IMR-90 (cell line): ENCODE data around the gene WDR91. TPM values are rescaled to one million over a fixed set of nuclear protein-coding genes. Genes with fewer than 3 reads are reported as not detected.

Experiments used
- ATAC-seq: fragments of 200-7000 bp; cut with Tn5 transposase; 2 replicates; pipeline ENCODE4 v1.9.1; 2020; ENCODE audit warnings: low read depth, mild to moderate bottlenecking, moderate library complexity
- BruUV-seq: library from RNA; stranded (reverse); fragments of 400-500 nt; replicated peaks from 2 replicates; lab custom pipeline; 2021; lab: Mats Ljungman, UMichigan
- CTCF ChIA-PET: fragments of 300-600 bp; formaldehyde crosslinking; extraction: SDS; loops from one replicate; lab custom pipeline; 2021; ENCODE audit warnings: antibody characterized with exemption; lab: Yijun Ruan, JAX
- POLR2A ChIA-PET: fragments of 300-600 bp; sonication (Branson Sonifier 250); formaldehyde crosslinking; loops from one replicate; lab custom pipeline; 2022; ENCODE audit warnings: antibody characterized with exemption; ENCODE audit not compliant: unreplicated experiment; lab: Charles Lee
- DNase-seq: peaks from one replicate; pipeline ENCODE4 v3.0.0; 2013
- H2AFZ ChIP-seq: replicated peaks from 2 replicates; pipeline ENCODE3; 2013; ENCODE audit warnings: low read length, mild to moderate bottlenecking; ENCODE audit not compliant: poor library complexity
- H2AK5ac ChIP-seq: 2 replicates; pipeline ENCODE4 v1.6.1; 2013; ENCODE audit warnings: low read depth, low read length, inconsistent platforms
- H2AK9ac ChIP-seq: replicated peaks from 2 replicates; pipeline ENCODE3; 2013; ENCODE audit warnings: mild to moderate bottlenecking, low read depth, low read length, moderate library complexity; ENCODE audit not compliant: poor library complexity
- H2BK120ac ChIP-seq: 2 replicates; pipeline ENCODE4 v1.6.1; 2013; ENCODE audit warnings: low read depth, low read length, inconsistent platforms
- H2BK15ac ChIP-seq: 3 replicates; pipeline ENCODE4 v1.6.1; 2013; ENCODE audit warnings: low read depth, low read length, inconsistent platforms
- H2BK20ac ChIP-seq: 2 replicates; pipeline ENCODE4 v1.6.1; 2013; ENCODE audit warnings: low read depth, mild to moderate bottlenecking, inconsistent platforms, low read length, moderate library complexity
- H2BK5ac ChIP-seq: 2 replicates; pipeline ENCODE4 v1.6.1; 2013; ENCODE audit warnings: mild to moderate bottlenecking, low read depth, low read length, inconsistent platforms; ENCODE audit not compliant: poor library complexity, severe bottlenecking
- H3K14ac ChIP-seq: replicated peaks from 2 replicates; pipeline ENCODE4 v1.6.1; 2013; ENCODE audit warnings: low read depth, low read length, inconsistent platforms
- H3K18ac ChIP-seq: 2 replicates; pipeline ENCODE4 v1.6.1; 2013; ENCODE audit warnings: low read depth, low read length, control low read depth
- H3K23ac ChIP-seq: 2 replicates; pipeline ENCODE4 v1.6.1; 2013; ENCODE audit warnings: low read depth, low read length, inconsistent platforms
- H3K27ac ChIP-seq: 2 replicates; pipeline ENCODE4 v1.5.1; 2013; ENCODE audit warnings: mild to moderate bottlenecking, control low read depth, low read length; ENCODE audit not compliant: insufficient read depth
- H3K27me3 ChIP-seq: 2 replicates; pipeline ENCODE4 v1.6.1; 2013; ENCODE audit warnings: low read length; ENCODE audit not compliant: control insufficient read depth, insufficient read depth
- H3K36me3 ChIP-seq: 2 replicates; pipeline ENCODE4 v1.6.1; 2013; ENCODE audit warnings: low read length, mixed read lengths; ENCODE audit not compliant: control insufficient read depth, insufficient read depth
- H3K4ac ChIP-seq: 2 replicates; pipeline ENCODE4 v1.6.1; 2013; ENCODE audit warnings: low read depth, low read length, inconsistent platforms
- H3K4me1 ChIP-seq: 2 replicates; pipeline ENCODE4 v1.6.1; 2013; ENCODE audit warnings: low read length, mixed read lengths; ENCODE audit not compliant: control insufficient read depth, insufficient read depth
- H3K4me2 ChIP-seq: 2 replicates; pipeline ENCODE4 v1.6.1; 2013; ENCODE audit warnings: low read depth, mild to moderate bottlenecking, control low read depth, low read length, moderate library complexity
- H3K4me3 ChIP-seq: 2 replicates; pipeline ENCODE4 v1.5.1; 2013; ENCODE audit warnings: low read depth, mild to moderate bottlenecking, control low read depth, low read length, moderate library complexity; ENCODE audit not compliant: insufficient read depth
- H3K56ac ChIP-seq: 2 replicates; pipeline ENCODE4 v1.6.1; 2013; ENCODE audit warnings: low read length, inconsistent platforms; ENCODE audit not compliant: insufficient read depth; ENCODE audit errors: extremely low read depth
- H3K79me1 ChIP-seq, 2 experiments: 2 replicates each; pipeline ENCODE4 v1.6.1; 2013; ENCODE audit warnings: low read length in 2 of 2, inconsistent platforms in 1 of 2, low read depth in 1 of 2
- H3K9ac ChIP-seq: 2 replicates; pipeline ENCODE4 v1.6.1; 2013; ENCODE audit warnings: low read depth, low read length, control low read depth
- H3K9me1 ChIP-seq: 2 replicates; pipeline ENCODE4 v1.6.1; 2013; ENCODE audit warnings: low read length, inconsistent platforms; ENCODE audit not compliant: insufficient read depth
- H3K9me3 ChIP-seq: 2 replicates; pipeline ENCODE4 v1.6.1; 2013; ENCODE audit warnings: low read length; ENCODE audit not compliant: control insufficient read depth, insufficient read depth
- H4K20me1 ChIP-seq: 2 replicates; pipeline ENCODE4 v1.6.1; 2013; ENCODE audit warnings: low read length, inconsistent platforms; ENCODE audit not compliant: insufficient read depth
- H4K5ac ChIP-seq: 2 replicates; pipeline ENCODE4 v1.6.1; 2013; ENCODE audit warnings: mild to moderate bottlenecking, low read depth, low read length, control low read depth
- H4K8ac ChIP-seq, 2 experiments: 2 replicates each; pipeline ENCODE4 v1.6.1; 2013; ENCODE audit warnings: low read depth in 2 of 2, low read length in 2 of 2, control low read depth in 1 of 2, inconsistent platforms in 1 of 2
- H4K91ac ChIP-seq: 2 replicates; pipeline ENCODE4 v1.6.1; 2013; ENCODE audit warnings: low read depth, low read length, inconsistent platforms; ENCODE audit not compliant: insufficient read depth
- BHLHE40 ChIP-seq: fragments of 150-350 bp; IDR thresholded peaks from 2 replicates; pipeline ENCODE4 v1.6.1; 2016; ENCODE audit warnings: mild to moderate bottlenecking, low read depth, low read length
- CEBPB ChIP-seq: IDR thresholded peaks from 2 replicates; pipeline ENCODE4 v1.6.1; 2012; ENCODE audit warnings: low read depth, low read length, improper control_type of control experiment
- CHD1 ChIP-seq: IDR thresholded peaks from 2 replicates; pipeline ENCODE4 v1.6.1; 2012; ENCODE audit warnings: low read depth, low read length, improper control_type of control experiment
- FOS ChIP-seq: fragments of 150-350 bp; IDR thresholded peaks from 2 replicates; pipeline ENCODE4 v1.6.1; 2016; ENCODE audit warnings: low read depth, low read length
- MAFK ChIP-seq: IDR thresholded peaks from 2 replicates; pipeline ENCODE4 v1.6.1; 2012; ENCODE audit warnings: low read depth, low read length, improper control_type of control experiment
- MAZ ChIP-seq: IDR thresholded peaks from 2 replicates; pipeline ENCODE4 v1.6.1; 2012; ENCODE audit warnings: low read depth, mild to moderate bottlenecking, low read length, improper control_type of control experiment, moderate library complexity, borderline replicate concordance
- MXI1 ChIP-seq: IDR thresholded peaks from 2 replicates; pipeline ENCODE4 v1.6.1; 2012; ENCODE audit warnings: low read depth, mild to moderate bottlenecking, low read length, moderate library complexity, borderline replicate concordance
- NFE2L2 ChIP-seq: fragments of 150-350 bp; IDR thresholded peaks from 2 replicates; pipeline ENCODE4 v1.6.1; 2016; ENCODE audit warnings: low read depth, mild to moderate bottlenecking, low read length
- POLR2A ChIP-seq: IDR thresholded peaks from 2 replicates; pipeline ENCODE4 v1.6.1; 2012; ENCODE audit warnings: mild to moderate bottlenecking, low read depth, low read length
- RAD21 ChIP-seq: IDR thresholded peaks from 2 replicates; pipeline ENCODE4 v1.6.1; 2012; ENCODE audit warnings: low read length, improper control_type of control experiment
- RCOR1 ChIP-seq: IDR thresholded peaks from 2 replicates; pipeline ENCODE4 v1.6.1; 2012; ENCODE audit warnings: mild to moderate bottlenecking, low read length, improper control_type of control experiment; ENCODE audit not compliant: insufficient replicate concordance
- RFX5 ChIP-seq: IDR thresholded peaks from 2 replicates; pipeline ENCODE4 v1.8.0; 2012; ENCODE audit warnings: low read depth, mild to moderate bottlenecking, low read length, moderate library complexity
- SMC3 ChIP-seq: fragments of 150-350 bp; IDR thresholded peaks from 2 replicates; pipeline ENCODE4 v1.6.1; 2016; ENCODE audit warnings: low read depth, mild to moderate bottlenecking, antibody characterized with exemption, low read length, moderate library complexity
- WGBS, 2 experiments: methylation state at CpG; one replicate each; pipeline versions ENCODE4 v1.1.5 to v1.1.7; 2013; ENCODE audit warnings: missing lambda C conversion rate in 2 of 2; ENCODE audit not compliant: insufficient read length in 1 of 2; ENCODE audit errors: extremely low coverage in 2 of 2; 5-methylcytosine and 5-hydroxymethylcytosine counted together
- dilution Hi-C: fragments of 300-500 bp; cut with HindIII; formaldehyde crosslinking; loops from one replicate; pipeline ENCODE4 v1.14.3; 2018; ENCODE audit warnings: low sequenced_read_pairs; ENCODE audit not compliant: unreplicated experiment
- in situ Hi-C: fragments of 300-500 bp; cut with MboI; formaldehyde crosslinking; loops from 3 replicates; pipeline ENCODE4 v1.14.3; 2019; ENCODE audit warnings: low sequenced_read_pairs, inconsistent platforms, mixed read lengths
- intact Hi-C: fragments of 100-400 bp; cut with micrococcal nuclease; formaldehyde crosslinking; loops from 2 replicates; pipeline ENCODE4 v1.10.0; 2022
- polyA plus RNA-seq, 3 experiments: library from polyadenylated mRNA; depleted of rRNA; stranded (reverse); fragments of >200 nt; gene quantifications; 2 replicates each; pipeline ENCODE4 v1.2.3, GENCODE V29; 2012; ENCODE audit warnings: low replicate concordance in 1 of 3
- total RNA-seq: library from RNA; depleted of rRNA; stranded (reverse); fragments of >200 nt; gene quantifications from 2 replicates; pipeline ENCODE4 v1.2.3, GENCODE V29; 2012
- TF ChIP-seq, protein P1 (sequence below): fragments of 150-350 bp; IDR thresholded peaks from 2 replicates; pipeline ENCODE4 v1.6.1; 2017; ENCODE audit warnings: mild to moderate bottlenecking, antibody characterized with exemption, low read length, low read depth
- TF ChIP-seq, protein P2 (sequence below): conservative IDR thresholded peaks from 2 replicates; pipeline ENCODE4 v1.5.1; 2012; ENCODE audit warnings: mild to moderate bottlenecking, low read depth, low read length, improper control_type of control experiment
- TF ChIP-seq, protein P3 (sequence below): fragments of 150-350 bp; IDR thresholded peaks from 2 replicates; pipeline ENCODE4 v1.6.1; 2016; ENCODE audit warnings: low read depth, mild to moderate bottlenecking, low read length, moderate library complexity, borderline replicate concordance

The WDR91 gene
- total and polyA plus RNA-seq, 2 of the 4 experiments (the other 2 are of a cell fraction) = 5.2 to 10.3 TPM

DNA sequence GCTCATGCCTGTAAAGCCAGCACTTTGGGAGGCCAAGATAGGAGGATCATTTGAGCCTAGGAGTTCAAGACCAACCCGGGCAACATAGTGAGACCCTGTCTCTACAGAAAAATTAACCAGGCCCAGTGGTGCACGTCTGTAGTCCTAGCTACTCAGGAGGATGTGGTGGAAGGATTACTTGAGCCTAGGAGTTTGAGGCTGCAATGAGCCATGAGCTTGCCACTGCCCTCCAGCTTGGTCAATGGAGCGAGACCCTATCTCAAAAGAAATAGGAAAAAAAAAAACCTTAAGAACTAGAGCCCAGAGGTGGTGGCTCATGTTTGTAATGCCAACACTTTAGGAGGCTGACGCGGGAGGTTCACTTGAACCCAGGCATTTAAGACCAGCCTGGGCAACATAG lies 24.5 kb upstream of the WDR91 start:
- no peak overlapping the region for H3K27ac ChIP-seq
- no peak overlapping the region for H2BK120ac ChIP-seq
- no peak overlapping the region for H3K4me3 ChIP-seq
- H2AK9ac ChIP-seq = no peak overlapping the region
- H4K20me1 ChIP-seq = no peaks in the 10 kb centered on the region
- H2BK5ac ChIP-seq = no peak overlapping the region
- H2BK15ac ChIP-seq = no peak overlapping the region
- no peak overlapping the region for H3K4me2 ChIP-seq
- H4K91ac ChIP-seq = no peak overlapping the region
- H2AFZ ChIP-seq = no peak overlapping the region
- DNase-seq (no peak), ATAC-seq (no peak)
- no peak overlapping the region for H2BK20ac ChIP-seq
- H3K56ac ChIP-seq = no peak overlapping the region
- H3K9me1 ChIP-seq = no peaks in the 10 kb centered on the region
- no peak overlapping the region for H3K14ac ChIP-seq
- in situ Hi-C loops = no loop called here
- no peak overlapping the region for H3K9ac ChIP-seq
- H3K18ac ChIP-seq = no peak overlapping the region
- BruUV-seq = no TSS peak
- dilution Hi-C loops = no loop called here
- no peaks in the 10 kb centered on the region for H3K36me3 ChIP-seq
- H3K4ac ChIP-seq = no peak overlapping the region
- peaks cover 17% of the 10 kb centered on the region for H3K27me3 ChIP-seq
- ChIA-PET CTCF (no interaction called here), POLR2A (no interaction called here)
- no peaks in the 10 kb centered on the region for H3K4me1 ChIP-seq
- H4K5ac ChIP-seq = no peak overlapping the region
- TF ChIP-seq MAZ (no peak), CHD1 (no peak), RCOR1 (no peak), POLR2A (no peak), MXI1 (no peak), BHLHE40 (no peak), MAFK (no peak), CEBPB (no peak), RAD21 (no peak), SMC3 (no peak), RFX5 (no peak), NFE2L2 (no peak), FOS (no peak)
- TF ChIP-seq, protein P1, sequence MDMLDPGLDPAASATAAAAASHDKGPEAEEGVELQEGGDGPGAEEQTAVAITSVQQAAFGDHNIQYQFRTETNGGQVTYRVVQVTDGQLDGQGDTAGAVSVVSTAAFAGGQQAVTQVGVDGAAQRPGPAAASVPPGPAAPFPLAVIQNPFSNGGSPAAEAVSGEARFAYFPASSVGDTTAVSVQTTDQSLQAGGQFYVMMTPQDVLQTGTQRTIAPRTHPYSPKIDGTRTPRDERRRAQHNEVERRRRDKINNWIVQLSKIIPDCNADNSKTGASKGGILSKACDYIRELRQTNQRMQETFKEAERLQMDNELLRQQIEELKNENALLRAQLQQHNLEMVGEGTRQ = no peak
- TF ChIP-seq, protein P2, sequence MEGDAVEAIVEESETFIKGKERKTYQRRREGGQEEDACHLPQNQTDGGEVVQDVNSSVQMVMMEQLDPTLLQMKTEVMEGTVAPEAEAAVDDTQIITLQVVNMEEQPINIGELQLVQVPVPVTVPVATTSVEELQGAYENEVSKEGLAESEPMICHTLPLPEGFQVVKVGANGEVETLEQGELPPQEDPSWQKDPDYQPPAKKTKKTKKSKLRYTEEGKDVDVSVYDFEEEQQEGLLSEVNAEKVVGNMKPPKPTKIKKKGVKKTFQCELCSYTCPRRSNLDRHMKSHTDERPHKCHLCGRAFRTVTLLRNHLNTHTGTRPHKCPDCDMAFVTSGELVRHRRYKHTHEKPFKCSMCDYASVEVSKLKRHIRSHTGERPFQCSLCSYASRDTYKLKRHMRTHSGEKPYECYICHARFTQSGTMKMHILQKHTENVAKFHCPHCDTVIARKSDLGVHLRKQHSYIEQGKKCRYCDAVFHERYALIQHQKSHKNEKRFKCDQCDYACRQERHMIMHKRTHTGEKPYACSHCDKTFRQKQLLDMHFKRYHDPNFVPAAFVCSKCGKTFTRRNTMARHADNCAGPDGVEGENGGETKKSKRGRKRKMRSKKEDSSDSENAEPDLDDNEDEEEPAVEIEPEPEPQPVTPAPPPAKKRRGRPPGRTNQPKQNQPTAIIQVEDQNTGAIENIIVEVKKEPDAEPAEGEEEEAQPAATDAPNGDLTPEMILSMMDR = no peak
- TF ChIP-seq, protein P3, sequence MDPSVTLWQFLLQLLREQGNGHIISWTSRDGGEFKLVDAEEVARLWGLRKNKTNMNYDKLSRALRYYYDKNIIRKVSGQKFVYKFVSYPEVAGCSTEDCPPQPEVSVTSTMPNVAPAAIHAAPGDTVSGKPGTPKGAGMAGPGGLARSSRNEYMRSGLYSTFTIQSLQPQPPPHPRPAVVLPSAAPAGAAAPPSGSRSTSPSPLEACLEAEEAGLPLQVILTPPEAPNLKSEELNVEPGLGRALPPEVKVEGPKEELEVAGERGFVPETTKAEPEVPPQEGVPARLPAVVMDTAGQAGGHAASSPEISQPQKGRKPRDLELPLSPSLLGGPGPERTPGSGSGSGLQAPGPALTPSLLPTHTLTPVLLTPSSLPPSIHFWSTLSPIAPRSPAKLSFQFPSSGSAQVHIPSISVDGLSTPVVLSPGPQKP = no peak
- H4K8ac ChIP-seq = no peak overlapping the region
- no peak overlapping the region for H2AK5ac ChIP-seq
- H3K9me3 ChIP-seq = no peaks in the 10 kb centered on the region
- H3K79me1 ChIP-seq = no peaks in the 10 kb centered on the region
- WGBS, 2 experiments = 60% methylated on average over 1 of the region's 5 CpGs; no CpG with 5 or more reads in 1 of the 2 experiments
- intact Hi-C loops = no loop called here
- no peak overlapping the region for H3K23ac ChIP-seq
